ENCODE data around the gene ADTRP. TPM values are rescaled to one million over a fixed set of nuclear protein-coding genes. Genes with fewer than 3 reads are reported as not detected.
A peak's percentile ranks its signal among the peaks of the same experiment; 100 is the strongest.

Gene ADTRP
- total and polyA plus RNA-seq, 12 donors, result 0.20 to 1.1 (median 0.35) TPM; not detected in 5

DNA sequence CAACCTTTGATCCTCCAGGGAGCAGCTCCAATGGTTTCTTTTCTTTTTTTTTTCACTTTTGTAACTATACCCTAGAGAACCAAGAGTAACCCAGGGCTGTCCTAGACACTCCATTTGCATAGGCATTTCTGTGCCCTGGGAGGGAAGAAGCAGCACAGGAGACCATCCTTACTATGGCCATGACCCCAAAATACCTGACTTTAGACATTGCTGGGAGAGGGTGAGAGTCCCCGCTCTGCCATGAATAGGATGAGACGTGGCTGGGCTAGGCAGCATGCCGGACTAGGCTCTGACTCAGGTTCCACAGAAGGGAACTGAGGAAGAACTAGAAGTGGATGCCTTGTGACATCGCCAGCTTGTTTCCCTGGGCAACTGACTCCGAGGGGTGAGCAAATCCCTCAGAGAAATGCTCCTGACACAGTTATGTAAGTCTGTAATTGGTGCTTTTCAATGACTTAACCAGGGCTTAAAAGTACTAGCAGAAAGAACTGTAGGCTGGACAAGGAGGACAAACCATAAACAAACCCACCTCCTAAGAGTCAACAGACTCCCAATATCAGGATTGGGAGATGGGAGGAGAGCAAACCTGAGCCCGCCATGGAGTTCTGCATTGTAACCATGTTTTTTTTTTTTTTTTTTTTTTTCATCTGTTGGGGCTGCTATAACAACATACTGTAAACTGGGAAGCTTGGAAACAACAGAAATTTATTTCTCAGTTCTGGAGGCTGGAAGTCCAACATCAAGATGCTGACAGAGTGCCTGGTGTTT, 910 bp upstream of the ADTRP start:
- peak in 1 of 7 donors; percentile 59 for DNase-seq
- Histone ChIP-seq H3K4me1 (replicated peaks in 1 of 2) (no peaks in the 10 kb centered on the region), H3K27ac (no peak overlapping the region), H3K4me3 (no peak overlapping the region), H3K36me3 (replicated peaks in 1 of 2) (no peaks in the 10 kb centered on the region), H3K9me3 (replicated peaks in 1 of 3) (no peaks in the 10 kb centered on the region), H3K27me3 (no peaks in the 10 kb centered on the region)
- 87 to 89% (median 87%) methylated on average over 6 of the region's 6 CpGs for WGBS, 4 donors
- intact Hi-C loops (cut with DNase I), result no loop called here
- TF ChIP-seq CTCF (IDR thresholded peaks at IDR 0.05) (no peak), POLR2A (IDR thresholded peaks at IDR 0.05) (no peak)

GRCh38 chr6:11778036-11778435, 567 bp downstream of the ADTRP start:
- TF ChIP-seq CTCF (IDR thresholded peaks at IDR 0.05) (no peak), POLR2A (IDR thresholded peaks at IDR 0.05) (no peak)
- DNase-seq, result no peak
- H3K27ac ChIP-seq, result no peak overlapping the region
- H3K27me3 ChIP-seq, result no peaks in the 10 kb centered on the region
- intact Hi-C loops (cut with DNase I), result no loop called here
- no peaks in the 10 kb centered on the region for H3K4me1 ChIP-seq (replicated peaks in 1 of 2)
- H3K4me3 ChIP-seq, result no peak overlapping the region
- no peaks in the 10 kb centered on the region for H3K36me3 ChIP-seq (replicated peaks in 1 of 2)
- WGBS, 4 donors, result 87 to 90% (median 88%) methylated on average over 2 of the region's 2 CpGs
- H3K9me3 ChIP-seq (replicated peaks in 1 of 3), result no peaks in the 10 kb centered on the region

- no peak overlapping the region for H3K27ac ChIP-seq
- H3K36me3 ChIP-seq (replicated peaks in 1 of 2), result no peaks in the 10 kb centered on the region
- no peak for DNase-seq
- H3K9me3 ChIP-seq (replicated peaks in 1 of 3), result no peaks in the 10 kb centered on the region
- no peak overlapping the region for H3K4me3 ChIP-seq
- intact Hi-C loops (cut with DNase I), result no loop called here
- H3K27me3 ChIP-seq, result no peaks in the 10 kb centered on the region
- TF ChIP-seq POLR2A (IDR thresholded peaks at IDR 0.05) (no peak), CTCF (IDR thresholded peaks at IDR 0.05) (no peak)
- 86 to 94% (median 93%) methylated on average over 8 of the region's 8 CpGs for WGBS, 4 donors
- peaks cover 0 to 4% of the 10 kb centered on the region in 2 donors for H3K4me1 ChIP-seq (replicated peaks in 1 of 2)
Measured at GRCh38 chr6:11775791-11776409, 2.7 kb downstream of the ADTRP start.

GRCh38 chr6:11774426-11774825, 4.2 kb downstream of the ADTRP start:
- no peak for DNase-seq
- no peaks in the 10 kb centered on the region for H3K27me3 ChIP-seq
- H3K9me3 ChIP-seq (replicated peaks in 1 of 3), result no peaks in the 10 kb centered on the region
- intact Hi-C loops (cut with DNase I), result no loop called here
- H3K27ac ChIP-seq, result no peak overlapping the region
- H3K4me1 ChIP-seq (replicated peaks in 1 of 2), result peaks cover 0 to 6% of the 10 kb centered on the region in 2 donors
- no peaks in the 10 kb centered on the region for H3K36me3 ChIP-seq (replicated peaks in 1 of 2)
- no peak for TF ChIP-seq POLR2A (IDR thresholded peaks at IDR 0.05)
- no peak for TF ChIP-seq CTCF (IDR thresholded peaks at IDR 0.05)
- 71 to 73% (median 72%) methylated on average over 4 of the region's 4 CpGs for WGBS, 4 donors
- no peak overlapping the region for H3K4me3 ChIP-seq
